ENCODE data around the gene GAPT. TPM values are rescaled to one million over a fixed set of nuclear protein-coding genes. Genes with fewer than 3 reads are reported as not detected.
A peak's percentile ranks its signal among the peaks of the same experiment; 100 is the strongest.

Gene GAPT
- total and polyA plus RNA-seq, 10 donors = 19.3 to 56.0 (median 34.2) TPM

- intact Hi-C loops (cut with DNase I; ENCODE audit: low total_unique reads) = no loop called here
Measured at GRCh38 chr5:58451732-58452565, 39.3 kb upstream of the GAPT start.

GRCh38 chr5:58452566-58453258 is 38.5 kb upstream of the GAPT start:
- intact Hi-C loops (cut with DNase I; ENCODE audit: low total_unique reads) = no loop called here
- no peaks in the 10 kb centered on the region for H3K4me1 ChIP-seq

More at GRCh38 chr5:58451732-58452565, 39.3 kb upstream of the GAPT start:
- DNase-seq = no peak
- TF ChIP-seq POLR2AphosphoS5 (IDR thresholded peaks at IDR 0.05) = peak in 1 of 3 donors; percentile 3
- no peak for TF ChIP-seq CTCF (IDR thresholded peaks at IDR 0.05 in 8 of 11, conservative IDR thresholded peaks at IDR 0.05 in 3 of 11)
- Histone ChIP-seq H3K4me3 (peak overlapping the region in 1 of 8 donors; percentile 78), H3K27me3 (replicated peaks in 1 of 7) (no peaks in the 10 kb centered on the region), H3K27ac (peak overlapping the region in 2 of 8 donors; percentile 29 to 97), H3K9me3 (no peaks in the 10 kb centered on the region), H3K36me3 (peaks cover 0 to 44% (median 13%) of the 10 kb centered on the region in 6 donors), H3K4me1 (no peaks in the 10 kb centered on the region)
- WGBS, 5 donors = 79 to 88% (median 84%) methylated on average over 8 of the region's 8 CpGs

GRCh38 chr5:58453306-58453705 is 37.9 kb upstream of the GAPT start:
- DNase-seq = no peak
- Histone ChIP-seq H3K9me3 (no peaks in the 10 kb centered on the region), H3K27me3 (replicated peaks in 1 of 7) (peaks cover 0 to 5% (median 0%) of the 10 kb centered on the region in 7 donors), H3K27ac (peak overlapping the region in 4 of 8 donors; percentile 22 to 97 (median 26)), H3K36me3 (peaks cover 0 to 54% (median 15%) of the 10 kb centered on the region in 6 donors), H3K4me1 (peaks cover 0 to 2% (median 0%) of the 10 kb centered on the region in 6 donors), H3K4me3 (peak overlapping the region in 6 of 8 donors; percentile 4 to 78 (median 69))
- intact Hi-C loops (cut with DNase I; ENCODE audit: low total_unique reads) = no loop called here
- TF ChIP-seq CTCF (IDR thresholded peaks at IDR 0.05 in 8 of 11, conservative IDR thresholded peaks at IDR 0.05 in 3 of 11) (no peak), POLR2AphosphoS5 (IDR thresholded peaks at IDR 0.05) (no peak), POLR2A (IDR thresholded peaks at IDR 0.05) (no peak)

More at GRCh38 chr5:58452566-58453258, 38.5 kb upstream of the GAPT start:
- Histone ChIP-seq H3K27me3 (replicated peaks in 1 of 7) (no peaks in the 10 kb centered on the region), H3K27ac (peak overlapping the region in 4 of 8 donors; percentile 22 to 97 (median 26)), H3K36me3 (peaks cover 0 to 52% (median 15%) of the 10 kb centered on the region in 6 donors), H3K9me3 (no peaks in the 10 kb centered on the region), H3K4me3 (peak overlapping the region in 3 of 8 donors; percentile 4 to 78 (median 75))
- WGBS, 5 donors = 72 to 90% (median 80%) methylated on average over 3 of the region's 3 CpGs
- DNase-seq = no peak
- TF ChIP-seq POLR2A (IDR thresholded peaks at IDR 0.05) (no peak), CTCF (IDR thresholded peaks at IDR 0.05 in 8 of 11, conservative IDR thresholded peaks at IDR 0.05 in 3 of 11) (no peak), POLR2AphosphoS5 (IDR thresholded peaks at IDR 0.05) (peak in 2 of 3 donors; percentile 11 to 59)

Measured in spleen (tissue), 11 donors.